Measurements from ENCODE around the gene PCGF3.

DNA sequence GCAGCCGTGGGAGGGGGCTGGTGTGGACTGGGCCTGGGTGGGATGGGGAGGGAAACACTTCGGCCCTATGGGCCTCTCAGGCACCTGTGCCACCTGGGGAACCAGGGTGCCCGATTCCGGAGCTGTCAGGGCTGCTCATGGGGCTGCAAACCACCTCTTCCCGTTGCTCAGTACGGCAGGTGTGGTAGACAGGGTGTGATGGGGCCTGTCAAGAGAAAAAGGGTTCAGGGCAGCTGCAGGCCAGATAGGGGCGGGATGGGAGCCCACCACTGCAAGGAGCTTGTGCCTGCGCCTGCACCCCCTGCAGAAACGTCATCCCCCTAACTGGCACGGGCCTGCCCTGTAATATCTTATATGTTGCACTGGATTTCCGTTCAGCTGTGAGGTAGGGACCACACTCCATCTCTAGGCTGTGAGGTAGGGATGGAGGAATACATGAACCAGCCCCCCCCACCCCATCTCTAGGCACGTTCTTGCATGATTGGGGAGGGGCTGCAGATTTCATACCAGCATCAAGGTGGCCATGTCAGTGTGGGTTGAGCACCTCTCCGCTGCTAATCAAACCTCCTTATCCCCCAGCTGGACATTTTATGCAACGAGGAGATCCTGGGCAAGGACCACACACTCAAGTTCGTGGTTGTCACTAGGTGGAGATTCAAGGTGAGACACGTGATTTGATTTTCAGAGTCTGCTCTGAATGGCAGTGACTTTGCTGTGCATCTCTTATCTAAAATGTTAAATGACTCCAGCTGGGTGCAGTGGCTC, 59.0 kb downstream of the PCGF3 start:
- TF ChIP-seq, protein P1, sequence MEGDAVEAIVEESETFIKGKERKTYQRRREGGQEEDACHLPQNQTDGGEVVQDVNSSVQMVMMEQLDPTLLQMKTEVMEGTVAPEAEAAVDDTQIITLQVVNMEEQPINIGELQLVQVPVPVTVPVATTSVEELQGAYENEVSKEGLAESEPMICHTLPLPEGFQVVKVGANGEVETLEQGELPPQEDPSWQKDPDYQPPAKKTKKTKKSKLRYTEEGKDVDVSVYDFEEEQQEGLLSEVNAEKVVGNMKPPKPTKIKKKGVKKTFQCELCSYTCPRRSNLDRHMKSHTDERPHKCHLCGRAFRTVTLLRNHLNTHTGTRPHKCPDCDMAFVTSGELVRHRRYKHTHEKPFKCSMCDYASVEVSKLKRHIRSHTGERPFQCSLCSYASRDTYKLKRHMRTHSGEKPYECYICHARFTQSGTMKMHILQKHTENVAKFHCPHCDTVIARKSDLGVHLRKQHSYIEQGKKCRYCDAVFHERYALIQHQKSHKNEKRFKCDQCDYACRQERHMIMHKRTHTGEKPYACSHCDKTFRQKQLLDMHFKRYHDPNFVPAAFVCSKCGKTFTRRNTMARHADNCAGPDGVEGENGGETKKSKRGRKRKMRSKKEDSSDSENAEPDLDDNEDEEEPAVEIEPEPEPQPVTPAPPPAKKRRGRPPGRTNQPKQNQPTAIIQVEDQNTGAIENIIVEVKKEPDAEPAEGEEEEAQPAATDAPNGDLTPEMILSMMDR (IDR thresholded peaks at IDR 0.05) = no peak
- no peak for TF ChIP-seq POLR2A (IDR thresholded peaks at IDR 0.05)

Measured in uterus (tissue), 2 donors.